ENCODE measurements around the gene GPLD1.

GPLD1 gene

DNA sequence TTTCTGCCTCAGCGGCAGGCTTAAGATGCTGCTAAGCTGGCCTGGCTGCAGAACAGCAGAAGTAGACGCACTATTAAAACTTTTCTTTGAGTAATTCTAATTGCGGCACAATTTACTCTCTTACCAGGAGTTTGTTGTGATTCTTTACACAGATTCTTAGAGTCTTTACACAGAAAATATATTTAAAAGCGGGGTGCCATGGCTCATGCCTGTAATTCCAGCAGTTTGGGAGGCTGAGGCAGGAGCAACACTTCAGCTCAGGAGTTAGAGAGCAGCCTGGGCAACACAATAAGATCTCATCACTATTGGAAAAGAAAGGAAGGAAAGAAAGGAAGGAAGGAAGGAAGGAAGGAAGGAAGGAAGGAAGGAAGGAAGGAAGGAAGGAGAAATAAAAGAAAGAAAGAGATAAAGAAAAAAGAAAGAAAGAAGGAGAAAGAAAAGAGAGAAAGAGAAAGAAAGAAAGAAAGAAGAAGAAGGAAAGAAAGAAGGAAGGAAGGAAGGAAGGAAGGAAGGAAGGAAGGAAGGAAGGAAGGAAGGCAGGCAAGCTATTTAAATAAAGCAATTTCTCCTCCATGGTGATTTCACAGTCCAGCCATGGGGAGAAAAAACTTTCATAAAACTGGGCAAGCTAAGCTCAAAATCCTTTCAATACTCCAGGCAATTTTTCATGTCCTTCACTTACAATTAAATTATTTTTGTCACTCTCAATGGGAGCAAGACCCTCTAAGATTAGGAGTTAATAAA lies 107.7 kb downstream of the GPLD1 start:
- DNase-seq (ENCODE audit: low read depth) = no peak

DNA sequence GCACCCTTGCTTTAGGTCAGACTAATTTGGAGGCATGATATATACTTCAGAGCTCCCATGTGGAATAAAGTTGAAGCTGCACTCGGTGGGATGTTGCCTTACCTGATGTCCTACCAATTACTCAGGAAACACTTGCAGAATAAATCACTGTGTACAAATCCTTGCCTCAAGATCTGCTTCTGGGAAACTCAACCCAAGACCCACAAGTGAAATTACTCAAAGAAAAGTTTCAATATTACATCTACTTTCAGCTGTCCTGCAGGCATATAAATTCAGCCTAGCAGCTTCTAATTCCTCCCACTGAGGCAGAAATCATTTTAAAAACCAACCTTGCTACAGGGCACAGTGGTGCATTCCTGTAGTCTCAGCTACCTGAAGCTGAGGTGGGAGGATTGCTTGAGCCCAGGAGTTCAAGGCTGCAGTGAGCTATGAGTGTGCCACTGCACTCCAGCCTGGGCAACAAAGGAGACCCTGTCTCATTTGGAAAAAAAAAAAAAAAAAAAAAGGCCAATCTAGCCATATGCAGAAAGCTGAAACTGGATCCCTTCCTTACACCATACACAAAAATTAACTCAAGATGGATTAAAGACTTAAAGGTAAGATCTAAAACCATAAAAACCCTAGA lies 110.8 kb downstream of the GPLD1 start:
- no peak for DNase-seq (ENCODE audit: low read depth)

Measured in stimulated activated CD4-positive, alpha-beta T cell treated with anti-CD3 and anti-CD28 coated beads, Interleukin-2, amount 100 ng/mL, for 4 hours (primary cell).